HL-60/S4 (cell line): ENCODE measurements around the gene RRP9.
"Not testable (repeated sequence)": the region's sequence is repeated elsewhere in the genome, so short reads cannot be mapped to it uniquely, and the experiment has no call there.

ENCODE experiments used
- in situ Hi-C: fragments of 300-500 bp; cut with MboI; formaldehyde crosslinking; loops from 2 replicates; pipeline ENCODE4 v1.14.3; 2022; ENCODE audit warnings: low sequenced_read_pairs

RRP9 gene

DNA sequence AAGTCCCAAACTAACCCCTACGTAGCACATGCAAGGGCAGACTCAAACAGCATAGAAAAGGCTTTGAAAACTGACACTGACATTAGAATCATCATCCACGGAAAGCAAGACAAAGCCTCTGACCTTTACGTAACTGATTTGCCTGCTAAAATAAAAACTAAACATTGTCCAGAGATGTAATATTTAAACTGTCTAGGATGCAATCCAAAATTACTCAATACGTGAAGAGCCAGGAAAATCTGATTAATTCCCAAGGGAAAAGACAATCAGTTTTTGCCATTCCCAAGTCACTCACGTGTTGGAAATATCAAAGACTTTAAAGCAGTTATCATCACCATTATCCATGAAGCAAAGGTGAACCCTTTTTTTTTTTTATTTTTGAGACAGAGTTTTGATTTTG is 25.3 kb downstream of the RRP9 start:
- in situ Hi-C loops, result no loop called here

DNA sequence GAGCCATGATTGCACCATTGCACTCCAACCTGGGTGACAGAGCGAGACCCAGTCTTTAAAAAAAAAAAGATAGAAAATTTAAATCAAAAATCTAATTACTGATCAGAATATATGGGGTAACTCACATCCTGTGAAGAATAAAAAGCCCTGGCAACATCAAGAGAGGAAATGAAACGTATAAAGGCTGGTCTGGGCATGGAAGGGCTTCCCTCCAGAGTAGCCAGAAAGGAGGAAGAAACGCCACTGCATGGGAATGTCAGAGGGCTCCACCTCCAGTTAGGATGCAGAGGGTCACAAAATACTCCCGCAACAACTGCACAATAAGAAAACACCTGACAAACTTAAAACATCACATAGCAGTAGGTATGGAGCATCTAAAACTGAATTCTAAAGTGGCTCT is 33.7 kb downstream of the RRP9 start:
- in situ Hi-C loops, result no loop called here

DNA sequence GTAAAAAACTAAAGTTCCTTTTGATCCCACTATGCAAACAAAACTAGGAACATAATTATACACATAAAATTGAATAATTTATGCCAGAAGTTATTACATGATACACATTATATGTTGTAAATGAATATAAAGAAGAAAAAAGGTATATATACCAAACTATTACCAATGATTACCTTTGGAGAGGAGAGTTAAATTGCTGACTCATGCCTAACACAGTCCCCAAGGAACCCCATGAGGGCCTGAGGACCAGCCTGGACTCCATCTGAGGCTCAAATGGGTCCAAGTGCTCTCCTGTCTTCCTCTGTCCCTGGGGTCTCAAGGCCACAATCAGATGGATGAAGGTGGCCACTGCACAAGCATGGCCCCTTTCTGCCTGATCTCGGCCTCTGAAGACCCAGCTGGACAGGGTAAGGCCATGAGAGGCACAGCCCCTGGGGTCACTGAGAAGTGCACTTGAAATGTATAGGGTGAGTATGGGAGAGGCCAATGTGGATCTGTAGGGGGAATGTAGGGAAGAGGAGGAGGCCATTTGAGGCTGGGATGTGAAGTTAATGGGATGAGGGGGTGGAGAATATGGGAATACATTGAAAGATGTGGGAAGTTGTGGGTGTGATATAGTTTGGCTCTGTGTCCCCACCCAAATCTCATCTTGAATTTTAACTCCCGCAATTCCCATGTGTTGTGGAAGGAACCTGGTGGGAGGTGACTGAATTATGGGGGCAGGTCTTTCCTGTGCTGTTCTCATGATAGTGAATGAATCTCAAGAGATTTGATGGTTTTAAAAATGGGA is 37.5 kb downstream of the RRP9 start:
- in situ Hi-C loops, result no loop called here

DNA sequence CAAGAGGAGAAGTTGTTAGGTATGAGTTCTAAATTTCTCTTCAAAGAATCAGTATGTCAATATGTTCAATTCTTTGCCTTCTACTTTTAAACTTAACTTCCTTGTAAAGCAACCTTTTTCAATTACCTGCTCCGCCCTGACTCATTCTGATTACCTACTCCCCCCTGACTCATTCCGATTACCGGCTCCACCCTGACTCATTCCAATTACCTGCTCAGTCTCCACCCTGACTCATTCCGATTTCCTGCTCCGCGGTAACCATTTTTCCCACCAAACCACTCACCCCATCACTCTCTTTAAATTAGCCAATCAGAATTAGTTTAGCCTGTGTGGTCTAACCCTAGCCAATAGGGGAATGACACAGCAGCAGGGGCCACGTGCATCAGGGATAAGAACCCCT is 39.3 kb downstream of the RRP9 start:
- in situ Hi-C loops, result not testable (repeated sequence)

DNA sequence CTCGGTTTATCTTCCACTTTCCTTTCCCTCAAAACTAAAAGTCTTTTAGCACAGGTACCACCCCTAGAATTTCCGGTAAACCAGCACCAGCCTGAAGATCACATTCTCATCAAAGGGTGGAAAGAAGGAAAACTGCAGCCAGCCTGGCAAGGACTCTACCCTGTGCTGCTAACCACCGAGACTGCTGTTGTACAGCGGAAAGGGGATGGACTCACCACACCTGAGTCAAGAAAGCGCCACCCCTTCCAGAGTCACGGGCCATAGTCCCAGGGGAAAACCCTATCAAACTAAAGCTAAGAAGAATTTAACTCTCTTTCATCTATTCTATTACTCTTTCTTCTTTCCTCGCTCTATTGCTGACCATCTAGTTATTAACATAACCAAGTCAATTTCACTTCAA is 41.7 kb downstream of the RRP9 start:
- in situ Hi-C loops, result not testable (repeated sequence)

DNA sequence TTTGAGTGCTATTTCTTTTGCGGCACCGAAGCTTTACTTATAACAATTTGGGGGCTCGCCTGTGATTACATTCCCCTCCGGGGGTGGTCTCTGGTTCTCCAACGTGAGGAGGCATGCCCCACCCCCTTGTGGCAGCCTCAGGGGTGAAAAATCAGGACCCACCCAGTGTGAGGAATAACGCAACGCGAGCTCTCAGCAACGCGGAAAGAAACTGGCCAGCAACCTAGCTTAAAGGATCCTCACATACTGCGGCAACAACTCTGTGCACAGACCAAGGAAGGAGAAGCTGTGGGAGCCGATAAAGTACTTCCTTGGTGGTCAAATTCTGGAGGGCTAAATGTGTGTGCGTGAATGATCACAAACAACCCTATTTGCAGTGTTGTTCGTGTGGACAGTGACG is 44.3 kb downstream of the RRP9 start:
- in situ Hi-C loops, result no loop called here

DNA sequence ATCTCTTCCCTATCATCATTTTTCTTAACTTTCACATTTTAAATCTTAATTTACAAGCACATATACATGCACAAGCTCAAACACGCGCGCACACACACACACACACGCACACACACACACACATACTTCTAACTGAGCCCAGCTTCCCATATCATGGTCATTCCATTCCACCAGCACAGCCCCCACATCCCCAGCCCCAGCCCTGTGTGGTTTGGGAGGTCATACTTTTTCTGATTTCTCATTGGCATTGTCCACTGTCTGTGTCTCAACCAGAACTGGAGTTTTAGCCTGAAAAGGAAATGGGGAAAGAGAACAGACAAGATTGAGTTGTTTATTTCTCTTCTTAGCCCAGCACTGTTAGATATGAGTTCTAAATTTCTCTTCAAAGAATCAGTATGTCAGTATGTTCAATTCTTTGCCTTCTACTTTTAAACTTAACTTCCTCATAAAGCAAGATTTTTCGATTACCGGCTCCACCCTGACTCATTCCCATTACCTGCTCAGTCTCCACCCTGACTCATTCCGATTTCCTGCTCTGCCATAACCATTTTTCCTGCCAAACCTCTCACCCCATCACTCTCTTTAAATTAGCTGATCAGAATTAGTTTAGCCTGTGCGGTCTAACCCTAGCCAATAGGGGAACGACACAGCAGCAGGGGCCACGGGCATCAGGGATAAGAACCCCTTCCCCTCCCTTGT is 44.9 kb downstream of the RRP9 start:
- in situ Hi-C loops, result no loop called here

DNA sequence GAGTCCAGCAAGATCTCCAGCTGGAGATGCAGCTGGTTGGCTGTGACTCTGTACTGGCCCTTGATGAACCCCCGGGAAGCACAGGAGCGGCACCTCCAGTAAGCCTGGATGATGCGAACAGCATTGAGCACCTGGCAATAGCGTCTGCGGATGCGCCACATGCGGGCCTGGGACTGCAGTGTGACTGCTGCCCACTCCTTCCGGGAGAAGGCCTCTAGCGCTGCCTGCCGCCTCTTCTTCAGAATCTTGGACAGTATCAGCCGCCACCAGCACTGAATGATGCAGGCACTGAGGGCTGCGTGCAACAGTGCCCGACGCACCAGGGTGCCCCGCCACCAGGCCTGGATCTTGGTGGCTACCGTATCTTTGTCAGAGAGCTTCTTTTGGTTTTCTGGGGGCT is 46.8 kb downstream of the RRP9 start:
- in situ Hi-C loops, result no loop called here

DNA sequence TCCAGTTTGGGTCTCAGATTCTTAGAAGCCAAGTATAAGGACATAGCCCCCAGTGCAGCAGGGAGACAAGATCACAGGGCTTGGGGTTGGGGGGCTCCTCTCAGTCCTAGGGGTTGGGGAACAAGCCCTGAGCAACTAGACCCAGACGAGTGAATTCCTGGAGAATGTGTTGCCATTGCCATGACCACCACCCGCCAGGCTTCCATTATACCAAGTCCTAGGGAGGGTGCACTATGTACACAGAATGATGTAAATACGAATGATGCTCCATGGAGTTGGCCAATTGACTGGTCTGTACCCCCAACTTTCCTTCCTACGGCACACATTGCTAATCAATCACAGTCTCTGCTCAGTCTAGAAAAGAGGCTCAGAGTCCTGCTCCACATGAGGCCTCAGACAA is 47.3 kb downstream of the RRP9 start:
- in situ Hi-C loops, result no loop called here

DNA sequence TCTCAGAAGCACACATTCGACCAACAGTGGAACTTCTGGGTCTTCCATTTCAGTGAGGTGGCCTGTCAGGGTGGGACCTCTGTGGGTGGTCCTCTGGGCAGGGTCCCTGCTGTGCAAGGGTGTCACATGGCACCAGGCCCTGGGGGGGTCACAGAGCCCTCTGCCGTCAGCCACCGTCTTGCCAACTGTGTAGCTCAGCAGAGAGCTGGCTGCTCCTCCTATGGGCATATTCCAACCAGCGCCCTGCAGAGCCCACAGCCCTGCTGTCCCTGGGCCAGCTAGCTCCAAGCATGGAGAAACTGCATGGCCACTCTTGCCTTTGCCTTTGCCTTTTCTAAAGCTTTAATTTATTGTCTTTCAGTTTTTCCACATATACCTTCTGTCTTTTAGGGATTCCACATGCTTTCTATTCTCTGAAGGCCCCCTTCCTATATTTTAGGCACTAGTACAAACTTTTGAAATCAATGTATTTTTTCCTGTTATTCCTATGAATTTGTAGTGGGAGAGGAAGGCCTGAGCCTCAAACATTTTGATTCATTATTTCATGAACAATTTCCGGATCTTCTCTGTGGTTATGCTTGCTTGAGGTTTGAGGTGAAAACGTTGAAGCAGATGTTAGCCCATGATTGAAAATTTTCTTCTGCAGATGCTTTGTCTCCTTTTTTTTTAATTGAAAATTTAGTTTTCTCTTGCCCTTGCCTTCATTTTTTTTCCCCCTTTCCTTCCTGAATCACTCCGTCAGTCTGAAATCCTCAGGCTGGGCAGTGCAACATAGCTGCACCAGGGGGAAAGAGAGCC is 50.3 kb downstream of the RRP9 start:
- in situ Hi-C loops, result no loop called here

DNA sequence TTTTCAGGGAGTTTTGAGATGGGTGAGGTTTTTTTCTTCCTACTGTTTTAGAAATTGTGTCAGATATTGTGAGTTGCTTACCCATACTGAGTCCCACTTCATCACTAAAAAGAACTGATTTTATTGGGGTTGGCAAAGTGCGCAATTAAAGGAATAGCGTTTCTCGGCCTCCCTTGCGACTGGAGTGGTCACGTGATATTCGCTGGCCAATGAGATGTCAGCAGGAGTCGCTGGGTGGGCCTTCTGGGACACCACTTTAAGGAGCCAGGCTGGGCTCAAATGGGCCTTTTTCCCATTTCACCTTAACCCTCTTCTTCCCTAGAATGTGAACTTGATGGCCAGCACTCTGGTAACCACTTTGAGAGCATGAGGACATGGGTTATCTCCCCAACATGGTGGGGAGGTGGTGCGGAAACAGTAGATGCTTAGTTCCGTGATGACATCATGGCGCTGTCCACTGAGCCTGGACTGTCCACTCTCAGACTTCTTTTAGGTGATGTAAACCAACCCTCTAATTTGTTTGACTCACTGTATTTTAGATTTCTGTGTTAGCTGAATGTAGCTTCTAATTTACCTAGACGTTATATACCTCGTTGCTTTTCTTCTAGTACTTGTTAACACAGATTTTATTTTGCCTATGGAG is 53.1 kb downstream of the RRP9 start:
- in situ Hi-C loops, result no loop called here

DNA sequence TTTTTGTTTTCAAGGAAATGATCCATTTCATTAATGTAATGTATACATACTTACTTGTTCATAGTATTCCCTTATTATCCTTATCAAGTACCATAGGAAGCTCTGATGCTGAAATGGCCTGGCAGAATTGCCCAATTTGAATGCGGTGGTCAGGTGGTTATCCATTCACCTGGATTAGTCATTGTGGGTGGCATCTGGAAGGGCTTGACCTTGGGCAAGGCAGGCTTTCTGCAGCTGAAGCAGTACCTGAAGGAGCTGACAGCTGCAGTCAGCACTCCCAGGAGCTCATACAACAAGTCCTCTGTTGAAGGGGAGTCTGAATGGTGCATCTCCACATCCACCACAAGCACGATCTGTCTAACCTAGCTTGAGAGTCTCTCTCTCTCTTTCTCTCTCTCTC is 54.1 kb downstream of the RRP9 start:
- in situ Hi-C loops, result no loop called here

DNA sequence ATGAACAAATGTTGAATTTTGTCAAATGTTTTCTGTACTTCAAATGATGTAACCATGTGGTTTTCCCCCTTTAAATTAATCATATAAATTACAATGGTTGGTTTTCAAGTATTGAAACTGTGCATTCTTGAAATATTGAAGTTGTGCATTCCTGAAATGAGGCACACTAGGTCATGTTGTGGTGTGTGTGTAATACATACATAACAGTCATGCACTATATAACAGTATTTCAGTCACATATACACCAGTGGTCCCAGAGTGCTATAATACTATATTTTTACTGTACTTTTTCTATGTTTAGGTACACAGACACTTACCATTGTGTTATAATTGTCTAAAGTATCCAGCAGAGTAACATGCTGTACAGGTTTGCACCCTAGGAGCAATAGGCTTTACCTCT is 55.3 kb downstream of the RRP9 start:
- in situ Hi-C loops, result no loop called here
